Occipital lobe (tissue), 2 donors: ENCODE data around the gene SLC12A9. TPM values are rescaled to one million over a fixed set of nuclear protein-coding genes. Genes with fewer than 3 reads are reported as not detected.
"Not testable (repeated sequence)": the region's sequence is repeated elsewhere in the genome, so short reads cannot be mapped to it uniquely, and the experiment has no call there.

ENCODE experiments used
- DNase-seq: peaks from one replicate; lab custom pipeline; 2025; lab: John Stamatoyannopoulos, UW
- total RNA-seq: library from RNA; depleted of rRNA; stranded (reverse); fragments of >200 nt; gene quantifications from one replicate; pipeline ENCODE4 v1.2.3, GENCODE V29; 2014

Gene SLC12A9
- 30.1 TPM for total RNA-seq

DNA sequence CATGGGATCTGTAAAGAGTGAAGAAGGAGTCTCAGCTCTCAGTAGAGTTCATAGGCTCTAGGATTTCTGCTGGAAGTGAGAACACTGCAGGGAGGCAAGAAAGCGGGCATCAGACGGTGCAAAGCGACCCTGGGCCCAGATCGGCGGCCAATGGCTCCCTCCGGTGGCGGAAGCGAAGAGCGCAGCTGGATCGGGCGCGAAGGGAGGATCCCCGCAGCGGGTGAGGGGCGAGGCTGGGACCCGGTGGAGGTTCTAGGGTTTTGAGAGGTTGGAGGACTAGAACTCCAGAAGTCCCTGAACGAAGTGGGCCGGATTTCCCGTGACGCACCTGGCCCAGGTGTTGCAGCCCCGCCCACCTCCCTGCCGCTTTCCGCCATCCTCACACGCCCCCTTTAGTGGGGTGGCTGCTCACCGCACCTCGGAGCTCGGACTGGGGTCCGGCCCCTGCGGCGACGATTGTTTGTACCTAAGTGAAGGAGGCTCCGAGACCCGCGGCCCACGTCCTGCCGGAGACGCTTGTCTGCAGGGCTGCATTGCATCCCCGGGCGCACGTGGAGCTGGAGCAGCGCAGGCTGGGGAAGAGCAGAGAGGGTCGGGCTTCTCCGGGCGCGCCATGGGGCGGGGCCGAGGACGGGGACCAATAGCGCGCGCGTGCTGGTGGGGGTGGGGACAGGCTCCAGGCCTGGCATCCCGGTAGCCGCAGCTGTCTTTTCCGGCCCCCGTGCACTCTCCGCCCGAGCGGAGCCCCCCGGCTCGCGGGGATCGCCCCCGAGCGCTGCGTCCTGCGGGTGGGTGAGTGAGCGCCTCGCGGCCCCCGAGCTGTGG lies at the start of gene SLC12A9:
TSS of gene SLC12A9 (plus strand) at position 666 of the 825 bp plus-strand sequence. CDS start 1,485 bp downstream, outside the sequence.
- peak; percentile 89 for DNase-seq

DNA sequence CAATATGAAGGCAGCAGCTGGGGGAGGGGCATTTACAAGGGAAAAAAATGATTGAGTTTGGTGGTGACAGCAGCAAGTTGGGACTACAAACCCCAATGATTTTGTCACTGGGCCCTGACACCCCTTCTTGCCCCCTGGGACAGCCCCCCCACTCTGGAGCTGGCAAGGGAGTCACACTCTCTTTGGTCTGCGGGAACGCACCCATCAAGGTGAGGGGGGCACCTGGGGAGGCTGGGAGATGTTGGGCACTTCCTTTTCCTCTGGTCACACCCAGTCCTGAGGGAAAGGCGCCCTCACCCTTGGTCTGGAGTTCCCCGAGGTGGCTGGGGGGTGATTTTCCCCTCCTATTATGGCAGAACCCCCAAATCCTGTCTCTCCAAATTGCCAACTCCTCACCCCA lies 49.6 kb upstream of the SLC12A9 start:
- DNase-seq = no peak

DNA sequence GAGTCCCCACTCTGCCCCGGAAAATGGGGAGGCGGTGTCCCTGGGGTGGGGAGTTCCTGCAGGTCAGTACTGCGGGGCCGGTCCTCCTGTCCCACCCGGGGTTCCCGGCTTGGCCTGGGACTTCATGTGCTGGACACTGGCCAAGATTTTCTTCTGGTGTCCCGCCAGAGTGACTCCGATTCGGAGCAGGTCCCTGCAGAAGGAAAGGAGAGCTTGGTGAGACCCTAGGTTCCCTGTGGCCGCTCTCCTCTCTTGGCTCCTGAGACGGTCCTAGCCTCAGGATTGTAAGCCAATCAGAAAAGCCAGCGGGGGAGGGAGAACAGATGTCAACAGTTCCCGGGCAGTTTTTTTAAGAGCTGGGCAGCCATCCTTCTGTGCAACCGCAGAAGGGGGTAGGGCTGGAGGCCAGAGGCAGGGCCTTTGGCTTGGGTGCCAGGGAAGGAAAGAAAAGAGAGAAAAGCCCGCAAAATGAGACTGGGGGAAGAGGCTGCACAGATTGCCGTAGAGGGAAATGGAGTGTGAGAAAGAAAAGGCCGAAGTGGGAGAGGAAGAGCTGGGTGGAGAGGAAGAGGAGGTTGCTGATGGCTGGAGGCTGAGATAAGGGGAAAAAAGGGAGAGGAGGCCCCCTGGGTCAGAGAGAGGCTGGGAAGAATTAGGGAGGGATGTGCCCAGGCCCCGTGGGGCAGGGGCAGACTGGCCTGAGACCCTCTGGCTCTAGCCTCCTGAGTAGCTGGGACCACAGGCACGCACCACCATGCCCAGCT lies 48.9 kb upstream of the SLC12A9 start:
- DNase-seq = peak; percentile 10

- no peak for DNase-seq
Measured at GRCh38 chr7:100804681-100805431, 47.7 kb upstream of the SLC12A9 start.

- no peak for DNase-seq
Measured at GRCh38 chr7:100806276-100806675, 46.2 kb upstream of the SLC12A9 start.

DNA sequence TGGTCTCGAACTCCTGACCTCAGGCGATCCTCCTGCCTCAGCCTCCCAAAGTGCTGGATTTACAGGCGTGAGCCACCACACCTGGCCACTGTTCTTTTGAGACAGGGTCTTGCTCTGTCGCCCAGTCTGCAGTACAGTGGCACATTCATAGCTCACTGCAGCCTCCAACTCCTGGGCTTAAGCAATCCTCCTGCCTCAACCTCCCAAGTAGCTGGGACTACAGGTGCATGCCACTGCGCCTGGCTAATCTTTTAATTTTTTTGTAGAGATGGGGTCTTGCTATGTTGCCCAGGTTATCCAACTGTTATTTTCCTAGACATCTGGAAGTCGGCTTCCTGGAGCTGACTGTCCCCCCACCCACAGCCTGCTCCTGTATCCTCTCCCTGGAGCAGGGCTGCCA lies 45.6 kb upstream of the SLC12A9 start:
- not testable (repeated sequence) for DNase-seq

GRCh38 chr7:100808354-100808875 lies 44.1 kb upstream of the SLC12A9 start:
- DNase-seq = no peak

- DNase-seq = no peak
Measured at GRCh38 chr7:100811480-100811879, 41.0 kb upstream of the SLC12A9 start.

DNA sequence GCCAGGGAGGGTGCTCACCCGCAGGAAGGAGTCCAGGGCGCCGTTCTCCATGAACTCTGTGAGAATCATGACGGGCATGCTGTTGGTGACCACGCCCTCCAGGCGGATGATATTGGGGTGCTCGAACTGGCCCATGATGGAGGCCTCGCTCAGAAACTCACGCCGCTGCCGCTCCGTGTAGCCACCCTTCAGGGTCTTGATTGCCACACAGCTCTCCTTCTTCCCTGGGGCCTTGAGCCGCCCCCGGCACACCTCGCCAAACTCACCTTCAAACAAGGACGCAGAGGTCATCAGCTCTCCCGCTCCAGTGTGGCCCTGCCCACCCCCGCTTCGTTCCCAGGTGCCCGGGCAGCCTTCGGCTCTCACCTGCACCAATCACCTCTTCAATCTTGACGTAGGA lies 39.8 kb upstream of the SLC12A9 start:
- DNase-seq = no peak

DNA sequence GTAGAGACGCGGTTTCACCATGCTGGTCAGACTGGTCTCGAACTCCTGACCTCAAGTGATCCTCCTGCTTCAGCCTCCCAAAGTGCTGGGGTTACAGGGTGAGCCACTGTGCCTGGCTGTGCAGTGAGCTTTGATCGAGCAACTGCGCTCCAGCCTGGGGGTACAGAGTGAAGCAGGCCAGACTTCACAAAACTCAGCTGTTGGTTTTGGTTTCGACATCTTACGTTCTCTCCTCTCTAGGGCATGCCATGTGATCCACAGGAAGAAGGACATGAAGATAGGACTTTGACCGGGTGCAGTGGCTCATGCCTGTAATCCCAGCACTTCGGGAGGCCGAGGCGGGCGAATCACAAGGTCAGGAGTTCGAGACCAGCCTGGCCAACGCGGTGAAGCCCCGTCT lies 36.0 kb upstream of the SLC12A9 start:
- DNase-seq = not testable (repeated sequence)

GRCh38 chr7:100817097-100817496 lies 35.4 kb upstream of the SLC12A9 start:
- DNase-seq = no peak

DNA sequence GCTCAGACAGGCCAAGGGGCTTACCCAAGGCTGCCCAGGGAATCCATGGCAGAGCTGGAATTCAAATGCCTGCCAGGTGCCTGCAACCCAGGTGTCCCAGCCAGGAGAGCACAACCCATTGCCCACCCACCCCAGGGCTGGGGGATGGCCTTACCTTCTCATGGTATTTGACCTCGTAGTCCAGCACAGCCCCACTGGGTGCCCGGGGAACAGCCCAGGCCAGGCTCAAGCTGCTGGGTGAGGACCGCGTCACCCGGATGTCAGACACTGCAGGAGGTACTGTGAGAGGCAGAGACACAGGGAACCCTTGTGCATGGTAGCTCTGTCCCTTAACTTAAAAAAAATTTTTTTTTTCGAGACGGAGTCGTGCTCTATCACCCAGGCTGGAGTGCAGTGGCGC lies 34.1 kb upstream of the SLC12A9 start:
- no peak for DNase-seq

GRCh38 chr7:100818825-100819224 lies 33.7 kb upstream of the SLC12A9 start:
- DNase-seq = no peak

GRCh38 chr7:100819586-100819985 lies 32.9 kb upstream of the SLC12A9 start:
- no peak for DNase-seq

- no peak for DNase-seq
Measured at GRCh38 chr7:100822236-100823139, 30.0 kb upstream of the SLC12A9 start.

DNA sequence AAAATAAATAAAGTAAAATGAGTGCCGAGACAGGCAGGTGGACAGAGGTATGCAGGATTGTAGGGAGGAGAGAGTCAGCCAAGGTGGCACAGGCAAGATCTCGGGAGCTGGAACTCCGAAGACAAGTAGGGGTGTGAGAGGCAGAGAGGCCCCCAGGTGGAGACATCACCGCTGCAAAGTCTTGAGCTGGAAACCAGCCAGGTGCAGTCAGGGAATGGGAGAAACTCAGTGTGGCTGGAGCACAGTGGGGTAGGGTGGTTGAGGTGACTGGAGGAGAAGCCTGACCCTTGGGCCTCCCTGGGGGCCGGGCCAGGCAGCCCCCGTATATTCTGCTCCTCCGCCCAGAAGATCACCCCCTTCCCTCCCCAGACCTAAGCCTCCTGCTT lies 29.4 kb upstream of the SLC12A9 start:
- no peak for DNase-seq

DNA sequence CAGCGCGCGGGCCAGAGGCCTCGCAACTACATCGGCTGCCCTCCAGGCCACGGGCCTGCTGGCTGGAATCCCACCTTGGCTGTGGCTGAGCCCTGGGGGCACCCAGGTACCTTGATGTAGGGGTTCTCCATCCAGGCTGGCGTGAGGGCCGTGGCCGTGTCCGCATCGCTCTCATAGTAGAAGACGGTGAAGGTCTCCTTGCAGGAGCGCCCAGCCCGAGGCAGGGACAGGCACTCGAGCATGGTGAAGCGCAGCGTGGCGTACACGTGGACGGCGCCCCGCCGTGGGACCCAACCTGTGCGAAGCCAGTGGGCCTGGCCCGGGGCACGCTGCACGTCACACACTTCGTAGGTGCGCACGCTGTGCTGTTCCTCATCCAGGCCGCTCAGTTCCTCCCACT lies 29.0 kb upstream of the SLC12A9 start:
- DNase-seq = no peak

GRCh38 chr7:100824499-100825214 lies 27.9 kb upstream of the SLC12A9 start:
- no peak for DNase-seq

DNA sequence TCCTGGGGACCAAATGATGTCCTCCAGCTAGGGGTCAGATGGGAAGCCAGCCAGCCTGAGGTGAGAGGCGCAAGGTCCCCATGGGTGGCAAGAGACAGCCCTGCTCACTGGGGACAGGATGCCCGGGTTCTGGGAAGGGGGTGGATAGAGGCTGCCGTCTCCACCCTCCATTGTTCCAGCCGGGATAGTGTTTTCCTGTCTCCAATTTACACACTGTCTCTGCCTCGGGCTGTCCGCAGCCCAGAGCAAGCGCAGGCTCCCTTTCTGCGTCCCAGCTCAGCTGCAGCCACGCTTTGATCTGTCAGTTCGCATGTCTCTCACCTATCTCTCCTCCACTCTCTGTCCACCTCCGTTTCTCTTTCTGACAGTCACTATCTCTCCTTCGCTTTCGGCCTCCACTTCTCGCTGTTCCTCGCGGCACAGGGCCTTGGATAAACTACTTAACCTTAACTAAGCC lies 27.3 kb upstream of the SLC12A9 start:
- no peak for DNase-seq
